CD4-positive, alpha-beta memory T cell (primary cell): ENCODE data around the gene MAP9. TPM values are rescaled to one million over a fixed set of nuclear protein-coding genes. Genes with fewer than 3 reads are reported as not detected.

ENCODE experiments used
- polyA plus RNA-seq, 2 donors: library from polyadenylated mRNA; unstranded; fragments of 300-500 nt; fragmentation: Illumina TruSeq; gene quantifications; one replicate each; pipeline ENCODE4 v1.2.3, GENCODE V29; 2021
- total RNA-seq, 2 experiments: library from RNA; stranded (reverse); gene quantifications; one replicate each; pipeline ENCODE4 v1.2.3, GENCODE V29; 2021

MAP9 gene
- total and polyA plus RNA-seq, 4 experiments from 2014 or later, result 4.7 to 7.9 (median 5.4) TPM

Other genes with a start within 250 kb of the MAP9 start
- gene NPY2R, start 168.3 kb downstream of the MAP9 start, total RNA-seq, result not detected
- gene NPY2R, start 168.3 kb downstream of the MAP9 start, polyA plus RNA-seq, result not detected